Measurements from ENCODE around the gene TTC28. TPM values are rescaled to one million over a fixed set of nuclear protein-coding genes. Genes with fewer than 3 reads are reported as not detected.

TTC28 gene
- total RNA-seq, 8 experiments from 2014 or later: 19.2 to 51.4 (median 26.6) TPM

- WGBS, 10 experiments: 9 to 100% (median 80%) methylated on average over 1 to 3 of the region's 3 CpGs
- ATAC-seq (replicated peaks in 6 of 8): peak in 1 of 8 experiments; percentile 41
- Histone ChIP-seq H3K4me3 (no peak overlapping the region), H3K4me1 (replicated peaks in 1 of 2) (peaks cover 3% of the 10 kb centered on the region in 2 donors), H3K27ac (no peak overlapping the region)
- in situ Hi-C loops (cut with MboI; ENCODE audit: low pct_unique_long_range_greater_than_20kb in 2 of 9, low sequenced_read_pairs in 9 of 9, unreplicated experiment in 9 of 9): no loop called here
These were observed 21.2 kb downstream of the TTC28 start for GRCh38 chr22:28658448-28658847.

GRCh38 chr22:28656181-28656580, 23.5 kb downstream of the TTC28 start:
- ATAC-seq (replicated peaks in 6 of 8): peak in 1 of 8 experiments; percentile 17
- H3K27ac ChIP-seq: peak overlapping the region in 1 of 2 donors; percentile 59
- in situ Hi-C loops (cut with MboI; ENCODE audit: low pct_unique_long_range_greater_than_20kb in 2 of 9, low sequenced_read_pairs in 9 of 9, unreplicated experiment in 9 of 9): no loop called here
- H3K4me3 ChIP-seq: no peak overlapping the region
- peaks cover 0 to 3% of the 10 kb centered on the region in 2 donors for H3K4me1 ChIP-seq (replicated peaks in 1 of 2)
- 86 to 100% (median 96%) methylated on average over 1 to 3 of the region's 3 CpGs; no CpG with 5 or more reads in 4 of the 10 experiments for WGBS, 10 experiments

GRCh38 chr22:28650463-28650862, 29.2 kb downstream of the TTC28 start:
- no peak overlapping the region for H3K4me3 ChIP-seq
- no peak overlapping the region for H3K27ac ChIP-seq
- ATAC-seq (replicated peaks in 6 of 8): peak in 3 of 8 experiments; percentile 87 to 93 (median 90)
- peaks cover 6 to 15% of the 10 kb centered on the region in 2 donors for H3K4me1 ChIP-seq (replicated peaks in 1 of 2)
- in situ Hi-C loops (cut with MboI; ENCODE audit: low pct_unique_long_range_greater_than_20kb in 2 of 9, low sequenced_read_pairs in 9 of 9, unreplicated experiment in 9 of 9): no loop called here

GRCh38 chr22:28648792-28649191, 30.8 kb downstream of the TTC28 start:
- in situ Hi-C loops (cut with MboI; ENCODE audit: low pct_unique_long_range_greater_than_20kb in 2 of 9, low sequenced_read_pairs in 9 of 9, unreplicated experiment in 9 of 9): no loop called here
- peaks cover 6 to 15% of the 10 kb centered on the region in 2 donors for H3K4me1 ChIP-seq (replicated peaks in 1 of 2)
- no peak overlapping the region for H3K4me3 ChIP-seq
- H3K27ac ChIP-seq: no peak overlapping the region
- no peak for ATAC-seq (replicated peaks in 6 of 8)
- WGBS, 10 experiments: 38 to 100% (median 92%) methylated on average over 1 to 4 of the region's 4 CpGs; no CpG with 5 or more reads in 1 of the 10 experiments

GRCh38 chr22:28647216-28647615, 32.4 kb downstream of the TTC28 start:
- no peak for ATAC-seq (replicated peaks in 6 of 8)
- in situ Hi-C loops (cut with MboI; ENCODE audit: low pct_unique_long_range_greater_than_20kb in 2 of 9, low sequenced_read_pairs in 9 of 9, unreplicated experiment in 9 of 9): no loop called here
- Histone ChIP-seq H3K4me1 (replicated peaks in 1 of 2) (peaks cover 6 to 15% of the 10 kb centered on the region in 2 donors), H3K27ac (no peak overlapping the region), H3K4me3 (no peak overlapping the region)
- 73 to 100% (median 95%) methylated on average over 2 to 3 of the region's 3 CpGs; no CpG with 5 or more reads in 5 of the 10 experiments for WGBS, 10 experiments

GRCh38 chr22:28639321-28639720, 40.3 kb downstream of the TTC28 start:
- in situ Hi-C loops (cut with MboI; ENCODE audit: low pct_unique_long_range_greater_than_20kb in 2 of 9, low sequenced_read_pairs in 9 of 9, unreplicated experiment in 9 of 9): no loop called here
- H3K27ac ChIP-seq: no peak overlapping the region
- ATAC-seq (replicated peaks in 6 of 8): no peak
- H3K4me3 ChIP-seq: no peak overlapping the region
- no peaks in the 10 kb centered on the region for H3K4me1 ChIP-seq (replicated peaks in 1 of 2)
- 75 to 100% (median 100%) methylated on average over 1 to 2 of the region's 2 CpGs; no CpG with 5 or more reads in 4 of the 10 experiments for WGBS, 10 experiments

- Histone ChIP-seq H3K4me1 (replicated peaks in 1 of 2) (no peaks in the 10 kb centered on the region), H3K27ac (no peak overlapping the region), H3K4me3 (no peak overlapping the region)
- WGBS, 10 experiments: 47 to 100% (median 93%) methylated on average over 1 to 8 of the region's 8 CpGs
- ATAC-seq (replicated peaks in 6 of 8): no peak
- in situ Hi-C loops (cut with MboI; ENCODE audit: low pct_unique_long_range_greater_than_20kb in 2 of 9, low sequenced_read_pairs in 9 of 9, unreplicated experiment in 9 of 9): no loop called here
These were observed 42.4 kb downstream of the TTC28 start for GRCh38 chr22:28637225-28637624.

GRCh38 chr22:28630177-28630574, 49.5 kb downstream of the TTC28 start:
- in situ Hi-C loops (cut with MboI; ENCODE audit: low pct_unique_long_range_greater_than_20kb in 2 of 9, low sequenced_read_pairs in 9 of 9, unreplicated experiment in 9 of 9): no loop called here
- H3K4me1 ChIP-seq (replicated peaks in 1 of 2): peaks cover 23 to 32% of the 10 kb centered on the region in 2 donors
- peak overlapping the region in 1 of 5 donors; percentile 23 for H3K4me3 ChIP-seq
- H3K27ac ChIP-seq: peak overlapping the region; percentile 65 to 68
- WGBS, 10 experiments: 50 to 100% (median 86%) methylated on average over 1 of the region's 1 CpG; no CpG with 5 or more reads in 3 of the 10 experiments
- peak in 6 of 8 experiments; percentile 42 to 56 (median 54) for ATAC-seq (replicated peaks in 6 of 8)

- H3K27ac ChIP-seq: peak overlapping the region; percentile 65 to 68
- 40 to 95% (median 67%) methylated on average over 1 to 4 of the region's 4 CpGs; no CpG with 5 or more reads in 2 of the 10 experiments for WGBS, 10 experiments
- peaks cover 23 to 32% of the 10 kb centered on the region in 2 donors for H3K4me1 ChIP-seq (replicated peaks in 1 of 2)
- H3K4me3 ChIP-seq: peak overlapping the region in 4 of 5 donors; percentile 3 to 23 (median 10)
- peak in 6 of 8 experiments; percentile 59 to 95 (median 92) for ATAC-seq (replicated peaks in 6 of 8)
- in situ Hi-C loops (cut with MboI; ENCODE audit: low pct_unique_long_range_greater_than_20kb in 2 of 9, low sequenced_read_pairs in 9 of 9, unreplicated experiment in 9 of 9): no loop called here
These were observed 50.0 kb downstream of the TTC28 start for GRCh38 chr22:28629420-28630176.

GRCh38 chr22:28628766-28629165, 50.9 kb downstream of the TTC28 start:
- in situ Hi-C loops (cut with MboI; ENCODE audit: low pct_unique_long_range_greater_than_20kb in 2 of 9, low sequenced_read_pairs in 9 of 9, unreplicated experiment in 9 of 9): no loop called here

GRCh38 chr22:28627791-28628190, 51.8 kb downstream of the TTC28 start:
- Histone ChIP-seq H3K27ac (no peak overlapping the region), H3K4me3 (no peak overlapping the region), H3K4me1 (replicated peaks in 1 of 2) (peaks cover 23 to 32% of the 10 kb centered on the region in 2 donors)
- no peak for ATAC-seq (replicated peaks in 6 of 8)
- in situ Hi-C loops (cut with MboI; ENCODE audit: low pct_unique_long_range_greater_than_20kb in 2 of 9, low sequenced_read_pairs in 9 of 9, unreplicated experiment in 9 of 9): no loop called here

More at GRCh38 chr22:28628766-28629165, 50.9 kb downstream of the TTC28 start:
- 86 to 100% (median 100%) methylated on average over 1 of the region's 1 CpG; no CpG with 5 or more reads in 1 of the 10 experiments for WGBS, 10 experiments
- Histone ChIP-seq H3K4me3 (peak overlapping the region in 2 of 5 donors; percentile 7), H3K4me1 (replicated peaks in 1 of 2) (peaks cover 23 to 32% of the 10 kb centered on the region in 2 donors), H3K27ac (peak overlapping the region; percentile 55 to 65)
- no peak for ATAC-seq (replicated peaks in 6 of 8)

GRCh38 chr22:28620244-28620922, 59.3 kb downstream of the TTC28 start:
- in situ Hi-C loops (cut with MboI; ENCODE audit: low pct_unique_long_range_greater_than_20kb in 2 of 9, low sequenced_read_pairs in 9 of 9, unreplicated experiment in 9 of 9): loop anchor here in 7 of 9 experiments (25.0 kb wide), 4 partner anchors 117 to 417 kb away; partner anchors contain the start of genes CHEK2 (in 1 of the 7) and HSCB (in 1 of the 7)
- no peak overlapping the region for H3K4me3 ChIP-seq
- no peak for ATAC-seq (replicated peaks in 6 of 8)
- H3K27ac ChIP-seq: no peak overlapping the region
- no peaks in the 10 kb centered on the region for H3K4me1 ChIP-seq (replicated peaks in 1 of 2)
- WGBS, 10 experiments: 30 to 83% (median 55%) methylated on average over 1 to 5 of the region's 5 CpGs; no CpG with 5 or more reads in 1 of the 10 experiments

- Histone ChIP-seq H3K27ac (no peak overlapping the region), H3K4me1 (replicated peaks in 1 of 2) (no peaks in the 10 kb centered on the region), H3K4me3 (no peak overlapping the region)
- in situ Hi-C loops (cut with MboI; ENCODE audit: low pct_unique_long_range_greater_than_20kb in 2 of 9, low sequenced_read_pairs in 9 of 9, unreplicated experiment in 9 of 9): loop anchor here in 7 of 9 experiments (25.0 kb wide), 4 partner anchors 118 to 418 kb away; partner anchors contain the start of genes CHEK2 (in 1 of the 7) and HSCB (in 1 of the 7)
- 56 to 100% (median 92%) methylated on average over 1 to 2 of the region's 2 CpGs; no CpG with 5 or more reads in 1 of the 10 experiments for WGBS, 10 experiments
- ATAC-seq (replicated peaks in 6 of 8): peak in 3 of 8 experiments; percentile 49 to 74 (median 64)
These were observed 60.4 kb downstream of the TTC28 start for GRCh38 chr22:28619236-28619635.

All from motor neuron (in vitro differentiated cells).